Panc1 (cell line): ENCODE data around the gene TP53RK. TPM values are rescaled to one million over a fixed set of nuclear protein-coding genes. Genes with fewer than 3 reads are reported as not detected.

Experiments
- ATAC-seq: fragments of 200-7000 bp; cut with Tn5 transposase; 2 replicates; pipeline ENCODE4 v1.9.1; 2020; ENCODE audit warnings: mild to moderate bottlenecking, moderate library complexity
- BruUV-seq: library from RNA; stranded (reverse); fragments of 400-500 nt; replicated peaks from 2 replicates; lab custom pipeline; 2021; lab: Mats Ljungman, UMichigan
- CTCF ChIA-PET: fragments of 300-600 bp; sonication (Branson Sonifier 250); formaldehyde crosslinking; loops from one replicate; lab custom pipeline; 2022; ENCODE audit warnings: antibody characterized with exemption; lab: Charles Lee
- POLR2A ChIA-PET: fragments of 300-600 bp; sonication (Branson Sonifier 250); formaldehyde crosslinking; loops from one replicate; lab custom pipeline; 2022; ENCODE audit warnings: antibody characterized with exemption; lab: Charles Lee
- DNase-seq: peaks from one replicate; pipeline ENCODE4 v3.0.0-alpha.2; 2010; ENCODE audit warnings: low read depth, low spot score
- H3K27ac ChIP-seq: 2 replicates; pipeline ENCODE4 v1.5.1; 2011; ENCODE audit warnings: mild to moderate bottlenecking, low read length, inconsistent platforms
- H3K27me3 ChIP-seq: fragments of 200-500 bp; sonication (Bioruptor generic); 2 replicates; pipeline ENCODE4 v1.6.0; 2014; ENCODE audit warnings: low read length, inconsistent platforms; ENCODE audit not compliant: control insufficient read depth, insufficient read depth
- H3K36me3 ChIP-seq: fragments of 200-500 bp; sonication (Bioruptor generic); 2 replicates; pipeline ENCODE4 v1.5.1; 2014; ENCODE audit warnings: inconsistent platforms, mild to moderate bottlenecking, low read length, moderate library complexity; ENCODE audit not compliant: control insufficient read depth, insufficient read depth
- H3K4me1 ChIP-seq: 2 replicates; pipeline ENCODE4 v1.5.1; 2011; ENCODE audit warnings: inconsistent platforms, mild to moderate bottlenecking, low read length, moderate library complexity; ENCODE audit not compliant: control insufficient read depth, insufficient read depth
- H3K4me3 ChIP-seq, 2 experiments: 2 replicates each; pipeline ENCODE4 v1.5.1; 2011 to 2012; ENCODE audit warnings: low read depth in 2 of 2, low read length in 2 of 2, mild to moderate bottlenecking in 2 of 2, inconsistent platforms in 1 of 2, moderate library complexity in 1 of 2
- H3K9me3 ChIP-seq: fragments of 200-500 bp; sonication (Bioruptor generic); 2 replicates; pipeline ENCODE4 v1.5.1; 2014; ENCODE audit warnings: low read depth, mild to moderate bottlenecking, inconsistent platforms, low read length, moderate library complexity; ENCODE audit not compliant: control insufficient read depth, insufficient read depth
- POLR2AphosphoS5 ChIP-seq: IDR thresholded peaks from 2 replicates; pipeline ENCODE4 v1.6.1; 2012; ENCODE audit warnings: mild to moderate bottlenecking, low read depth, low read length, moderate library complexity
- SIN3A ChIP-seq: IDR thresholded peaks from 2 replicates; pipeline ENCODE4 v1.6.1; 2012; ENCODE audit warnings: low read depth, mild to moderate bottlenecking, low read length, moderate library complexity, borderline replicate concordance; ENCODE audit not compliant: insufficient read depth
- TCF7L2 ChIP-seq: IDR thresholded peaks from 2 replicates; pipeline ENCODE4 v1.6.1; 2011; ENCODE audit warnings: mild to moderate bottlenecking, low read depth, low read length, inconsistent platforms
- in situ Hi-C: cut with HindIII; loops from 2 replicates; pipeline ENCODE4 v1.10.0; 2016; ENCODE audit warnings: low sequenced_read_pairs, low pct_unique_long_range_greater_than_20kb
- intact Hi-C: fragments of 100-400 bp; cut with micrococcal nuclease; formaldehyde crosslinking; loops from one replicate; pipeline ENCODE4 v1.10.0; 2022; ENCODE audit not compliant: unreplicated experiment
- total RNA-seq: library from RNA; stranded (reverse); gene quantifications from one replicate; pipeline ENCODE4 v1.2.1, GENCODE V29; 2021; ENCODE audit not compliant: unreplicated experiment
- TF ChIP-seq, protein P1 (sequence below), 2 experiments: IDR thresholded peaks; 2 replicates each; pipeline ENCODE4 v1.6.1; 2011 to 2012; ENCODE audit warnings: low read depth in 2 of 2, control low read depth in 1 of 2, low read length in 1 of 2, mild to moderate bottlenecking in 1 of 2, moderate library complexity in 1 of 2; ENCODE audit not compliant: insufficient read depth in 1 of 2
- TF ChIP-seq, protein P2 (sequence below): fragments of 450-650 bp; IDR thresholded peaks from 2 replicates; pipeline ENCODE4 v1.5.1; 2017; ENCODE audit warnings: mild to moderate bottlenecking

The TP53RK gene
- total RNA-seq, 1 experiment from 2014 or later, result 13.7 TPM

DNA sequence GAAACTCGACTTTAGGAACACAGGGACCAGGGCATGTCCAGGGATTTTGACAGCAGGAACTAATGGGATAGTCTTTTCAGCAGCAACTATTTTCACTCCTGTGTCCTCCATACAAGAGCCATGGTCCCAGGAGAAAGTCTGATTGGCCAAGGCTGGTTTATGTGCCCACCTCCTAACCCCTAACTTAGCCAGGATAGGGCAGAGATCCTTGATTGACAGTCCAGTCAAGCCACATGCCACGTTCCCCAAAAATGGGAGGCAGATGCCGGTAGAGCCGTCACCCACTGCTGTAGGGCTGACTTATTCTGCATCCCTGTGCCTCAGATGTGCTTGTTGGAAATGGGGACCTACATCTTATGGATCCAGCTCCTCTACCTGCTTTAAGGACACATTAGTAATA is 42.5 kb upstream of the TP53RK start:
- BruUV-seq, result no TSS peak
- TF ChIP-seq TCF7L2 (no peak), POLR2AphosphoS5 (no peak), SIN3A (no peak)
- TF ChIP-seq, protein P1, sequence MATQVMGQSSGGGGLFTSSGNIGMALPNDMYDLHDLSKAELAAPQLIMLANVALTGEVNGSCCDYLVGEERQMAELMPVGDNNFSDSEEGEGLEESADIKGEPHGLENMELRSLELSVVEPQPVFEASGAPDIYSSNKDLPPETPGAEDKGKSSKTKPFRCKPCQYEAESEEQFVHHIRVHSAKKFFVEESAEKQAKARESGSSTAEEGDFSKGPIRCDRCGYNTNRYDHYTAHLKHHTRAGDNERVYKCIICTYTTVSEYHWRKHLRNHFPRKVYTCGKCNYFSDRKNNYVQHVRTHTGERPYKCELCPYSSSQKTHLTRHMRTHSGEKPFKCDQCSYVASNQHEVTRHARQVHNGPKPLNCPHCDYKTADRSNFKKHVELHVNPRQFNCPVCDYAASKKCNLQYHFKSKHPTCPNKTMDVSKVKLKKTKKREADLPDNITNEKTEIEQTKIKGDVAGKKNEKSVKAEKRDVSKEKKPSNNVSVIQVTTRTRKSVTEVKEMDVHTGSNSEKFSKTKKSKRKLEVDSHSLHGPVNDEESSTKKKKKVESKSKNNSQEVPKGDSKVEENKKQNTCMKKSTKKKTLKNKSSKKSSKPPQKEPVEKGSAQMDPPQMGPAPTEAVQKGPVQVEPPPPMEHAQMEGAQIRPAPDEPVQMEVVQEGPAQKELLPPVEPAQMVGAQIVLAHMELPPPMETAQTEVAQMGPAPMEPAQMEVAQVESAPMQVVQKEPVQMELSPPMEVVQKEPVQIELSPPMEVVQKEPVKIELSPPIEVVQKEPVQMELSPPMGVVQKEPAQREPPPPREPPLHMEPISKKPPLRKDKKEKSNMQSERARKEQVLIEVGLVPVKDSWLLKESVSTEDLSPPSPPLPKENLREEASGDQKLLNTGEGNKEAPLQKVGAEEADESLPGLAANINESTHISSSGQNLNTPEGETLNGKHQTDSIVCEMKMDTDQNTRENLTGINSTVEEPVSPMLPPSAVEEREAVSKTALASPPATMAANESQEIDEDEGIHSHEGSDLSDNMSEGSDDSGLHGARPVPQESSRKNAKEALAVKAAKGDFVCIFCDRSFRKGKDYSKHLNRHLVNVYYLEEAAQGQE (IDR thresholded peaks at IDR 0.05; ENCODE audit: insufficient read depth in 1 of 2, low read depth in 2 of 2, low read length in 1 of 2), result no peak
- TF ChIP-seq, protein P2, sequence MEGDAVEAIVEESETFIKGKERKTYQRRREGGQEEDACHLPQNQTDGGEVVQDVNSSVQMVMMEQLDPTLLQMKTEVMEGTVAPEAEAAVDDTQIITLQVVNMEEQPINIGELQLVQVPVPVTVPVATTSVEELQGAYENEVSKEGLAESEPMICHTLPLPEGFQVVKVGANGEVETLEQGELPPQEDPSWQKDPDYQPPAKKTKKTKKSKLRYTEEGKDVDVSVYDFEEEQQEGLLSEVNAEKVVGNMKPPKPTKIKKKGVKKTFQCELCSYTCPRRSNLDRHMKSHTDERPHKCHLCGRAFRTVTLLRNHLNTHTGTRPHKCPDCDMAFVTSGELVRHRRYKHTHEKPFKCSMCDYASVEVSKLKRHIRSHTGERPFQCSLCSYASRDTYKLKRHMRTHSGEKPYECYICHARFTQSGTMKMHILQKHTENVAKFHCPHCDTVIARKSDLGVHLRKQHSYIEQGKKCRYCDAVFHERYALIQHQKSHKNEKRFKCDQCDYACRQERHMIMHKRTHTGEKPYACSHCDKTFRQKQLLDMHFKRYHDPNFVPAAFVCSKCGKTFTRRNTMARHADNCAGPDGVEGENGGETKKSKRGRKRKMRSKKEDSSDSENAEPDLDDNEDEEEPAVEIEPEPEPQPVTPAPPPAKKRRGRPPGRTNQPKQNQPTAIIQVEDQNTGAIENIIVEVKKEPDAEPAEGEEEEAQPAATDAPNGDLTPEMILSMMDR, result no peak
- in situ Hi-C loops (no loop called here), intact Hi-C loops (no loop called here)
- ChIA-PET CTCF (no interaction called here), POLR2A (no interaction called here)
- H3K27ac ChIP-seq, result no peak overlapping the region
- no peak overlapping the region for H3K4me3 ChIP-seq
- no peaks in the 10 kb centered on the region for H3K36me3 ChIP-seq
- H3K9me3 ChIP-seq, result no peaks in the 10 kb centered on the region
- no peaks in the 10 kb centered on the region for H3K4me1 ChIP-seq
- ATAC-seq (no peak; the same call in 1 of the 2 replicates), DNase-seq (no peak)
- no peaks in the 10 kb centered on the region; the same call in 1 of the 2 replicates for H3K27me3 ChIP-seq

DNA sequence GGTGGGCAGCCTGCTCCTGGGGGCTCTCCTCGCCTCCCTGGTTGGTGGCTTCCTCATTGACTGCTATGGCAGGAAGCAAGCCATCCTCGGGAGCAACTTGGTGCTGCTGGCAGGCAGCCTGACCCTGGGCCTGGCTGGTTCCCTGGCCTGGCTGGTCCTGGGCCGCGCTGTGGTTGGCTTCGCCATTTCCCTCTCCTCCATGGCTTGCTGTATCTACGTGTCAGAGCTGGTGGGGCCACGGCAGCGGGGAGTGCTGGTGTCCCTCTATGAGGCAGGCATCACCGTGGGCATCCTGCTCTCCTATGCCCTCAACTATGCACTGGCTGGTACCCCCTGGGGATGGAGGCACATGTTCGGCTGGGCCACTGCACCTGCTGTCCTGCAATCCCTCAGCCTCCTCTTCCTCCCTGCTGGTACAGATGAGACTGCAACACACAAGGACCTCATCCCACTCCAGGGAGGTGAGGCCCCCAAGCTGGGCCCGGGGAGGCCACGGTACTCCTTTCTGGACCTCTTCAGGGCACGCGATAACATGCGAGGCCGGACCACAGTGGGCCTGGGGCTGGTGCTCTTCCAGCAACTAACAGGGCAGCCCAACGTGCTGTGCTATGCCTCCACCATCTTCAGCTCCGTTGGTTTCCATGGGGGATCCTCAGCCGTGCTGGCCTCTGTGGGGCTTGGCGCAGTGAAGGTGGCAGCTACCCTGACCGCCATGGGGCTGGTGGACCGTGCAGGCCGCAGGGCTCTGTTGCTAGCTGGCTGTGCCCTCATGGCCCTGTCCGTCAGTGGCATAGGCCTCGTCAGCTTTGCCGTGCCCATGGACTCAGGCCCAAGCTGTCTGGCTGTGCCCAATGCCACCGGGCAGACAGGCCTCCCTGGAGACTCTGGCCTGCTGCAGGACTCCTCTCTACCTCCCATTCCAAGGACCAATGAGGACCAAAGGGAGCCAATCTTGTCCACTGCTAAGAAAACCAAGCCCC is 36.2 kb upstream of the TP53RK start:
- H3K27me3 ChIP-seq, result no peaks in the 10 kb centered on the region
- no peak overlapping the region for H3K4me3 ChIP-seq
- TF ChIP-seq, protein P2, result no peak
- TF ChIP-seq SIN3A (no peak), TCF7L2 (no peak), POLR2AphosphoS5 (no peak)
- TF ChIP-seq, protein P1 (IDR thresholded peaks at IDR 0.05; ENCODE audit: insufficient read depth in 1 of 2, low read depth in 2 of 2, low read length in 1 of 2), result no peak
- DNase-seq (no peak), ATAC-seq (no peak)
- ChIA-PET POLR2A (no interaction called here), CTCF (no interaction called here)
- no peak overlapping the region for H3K27ac ChIP-seq
- no peaks in the 10 kb centered on the region for H3K36me3 ChIP-seq
- H3K9me3 ChIP-seq, result no peaks in the 10 kb centered on the region; the same call in 1 of the 2 replicates
- in situ Hi-C loops, result no loop called here
- no peaks in the 10 kb centered on the region for H3K4me1 ChIP-seq
- intact Hi-C loops, result no loop called here
- BruUV-seq, result no TSS peak
